H9 (cell line): ENCODE results near the gene C1orf21. TPM values are rescaled to one million over a fixed set of nuclear protein-coding genes. Genes with fewer than 3 reads are reported as not detected.

Source experiments
- DNase-seq: peaks from one replicate; pipeline ENCODE4 v3.0.0-alpha.2; 2017
- H2AFZ ChIP-seq: one replicate; pipeline ENCODE4 v1.6.1; 2013; ENCODE audit warnings: mild to moderate bottlenecking, low read length, control low read depth, moderate library complexity
- H2AK5ac ChIP-seq: 2 replicates; pipeline ENCODE4 v1.6.1; 2013; ENCODE audit warnings: low read length, control low read depth, mixed read lengths; ENCODE audit not compliant: insufficient read length
- H2BK120ac ChIP-seq: one replicate; pipeline ENCODE4 v1.6.1; 2013; ENCODE audit warnings: low read depth, mild to moderate bottlenecking, low read length, control low read depth, inconsistent platforms; ENCODE audit not compliant: poor library complexity, severe bottlenecking
- H2BK12ac ChIP-seq: 2 replicates; pipeline ENCODE4 v1.6.1; 2013; ENCODE audit warnings: low read length, control low read depth, mixed read lengths, low read depth; ENCODE audit not compliant: insufficient read length
- H2BK15ac ChIP-seq: 2 replicates; pipeline ENCODE4 v1.6.1; 2013; ENCODE audit warnings: low read depth, low read length, control low read depth
- H2BK20ac ChIP-seq: one replicate; pipeline ENCODE4 v1.6.1; 2013; ENCODE audit warnings: low read depth, mild to moderate bottlenecking, low read length, control low read depth, inconsistent platforms; ENCODE audit not compliant: poor library complexity, severe bottlenecking
- H2BK5ac ChIP-seq: 2 replicates; pipeline ENCODE4 v1.6.1; 2013; ENCODE audit warnings: low read length, control low read depth, mixed read lengths; ENCODE audit not compliant: insufficient read length
- H3K14ac ChIP-seq: 2 replicates; pipeline ENCODE4 v1.6.1; 2013; ENCODE audit warnings: low read length, control low read depth; ENCODE audit not compliant: insufficient read depth
- H3K18ac ChIP-seq: 2 replicates; pipeline ENCODE4 v1.6.1; 2013; ENCODE audit warnings: low read depth, mild to moderate bottlenecking, mixed read lengths, low read length, control low read depth; ENCODE audit not compliant: insufficient read length
- H3K23ac ChIP-seq: 2 replicates; pipeline ENCODE4 v1.6.1; 2013; ENCODE audit warnings: low read length, control low read depth, mixed read lengths, low read depth; ENCODE audit not compliant: insufficient read length
- H3K23me2 ChIP-seq: 2 replicates; pipeline ENCODE4 v1.6.1; 2013; ENCODE audit warnings: low read depth, mild to moderate bottlenecking, mixed read lengths, low read length, control low read depth; ENCODE audit not compliant: insufficient read length, poor library complexity, severe bottlenecking
- H3K27ac ChIP-seq: 2 replicates; pipeline ENCODE4 v1.5.1; 2013; ENCODE audit warnings: low read length, control low read depth, mixed read lengths, low read depth; ENCODE audit not compliant: insufficient read length
- H3K27me3 ChIP-seq: 2 replicates; pipeline ENCODE4 v1.6.1; 2013; ENCODE audit warnings: low read length, control low read depth, inconsistent platforms; ENCODE audit not compliant: insufficient read depth
- H3K4ac ChIP-seq: 2 replicates; pipeline ENCODE4 v1.6.1; 2013; ENCODE audit warnings: low read depth, mild to moderate bottlenecking, control low read depth, inconsistent platforms, low read length, moderate library complexity
- H3K4me1 ChIP-seq: 2 replicates; pipeline ENCODE4 v1.6.1; 2013; ENCODE audit warnings: low read length, control low read depth, inconsistent platforms; ENCODE audit not compliant: insufficient read depth
- H3K4me2 ChIP-seq: 2 replicates; pipeline ENCODE4 v1.6.1; 2013; ENCODE audit warnings: low read length, control low read depth, mixed read lengths; ENCODE audit not compliant: insufficient read length, insufficient read depth
- H3K56ac ChIP-seq: 2 replicates; pipeline ENCODE4 v1.6.1; 2013; ENCODE audit warnings: low read depth, mild to moderate bottlenecking, mixed read lengths, low read length, control low read depth; ENCODE audit not compliant: insufficient read length
- H3K79me1 ChIP-seq: 2 replicates; pipeline ENCODE4 v1.6.1; 2013; ENCODE audit warnings: low read depth, mild to moderate bottlenecking, moderate library complexity, low read length, control low read depth, inconsistent platforms; ENCODE audit not compliant: insufficient read depth, poor library complexity, severe bottlenecking
- H3K79me2 ChIP-seq: 2 replicates; pipeline ENCODE4 v1.6.1; 2013; ENCODE audit warnings: low read length, control low read depth, inconsistent platforms; ENCODE audit not compliant: insufficient read depth
- H3K9ac ChIP-seq: 2 replicates; pipeline ENCODE4 v1.6.1; 2013; ENCODE audit warnings: low read length, control low read depth, mixed read lengths; ENCODE audit not compliant: insufficient read length; ENCODE audit errors: extremely low read depth
- H3K9me3 ChIP-seq: one replicate; pipeline ENCODE4 v1.6.1; 2013; ENCODE audit warnings: low read depth, low read length, inconsistent platforms; ENCODE audit not compliant: control insufficient read depth
- H3T11ph ChIP-seq: one replicate; pipeline ENCODE4 v1.6.1; 2013; ENCODE audit warnings: mild to moderate bottlenecking, low read length, control low read depth, inconsistent platforms
- H4K20me1 ChIP-seq: one replicate; pipeline ENCODE4 v1.6.1; 2013; ENCODE audit not compliant: control insufficient read depth, insufficient read length, insufficient read depth
- H4K5ac ChIP-seq: 2 replicates; pipeline ENCODE4 v1.6.1; 2013; ENCODE audit warnings: low read depth, mild to moderate bottlenecking, mixed read lengths, low read length, control low read depth; ENCODE audit not compliant: insufficient read length
- H4K8ac ChIP-seq: replicated peaks from 2 replicates; pipeline ENCODE4 v1.6.1; 2013; ENCODE audit warnings: low read length, control low read depth, mixed read lengths, low read depth; ENCODE audit not compliant: insufficient read length
- H4K91ac ChIP-seq: 2 replicates; pipeline ENCODE4 v1.6.1; 2013; ENCODE audit warnings: low read depth, mild to moderate bottlenecking, moderate library complexity, mixed read lengths, low read length, control low read depth; ENCODE audit not compliant: insufficient read length
- H3K27ac Mint-ChIP-seq, 3 experiments: 2 replicates in 2 of 3; 3 replicates in 1 of 3; pipeline ENCODE4 v1.8.0; 2020 to 2021; ENCODE audit warnings: mixed read lengths in 3 of 3, mild to moderate bottlenecking in 1 of 3, moderate library complexity in 1 of 3
- H3K27me3 Mint-ChIP-seq: 2 replicates; pipeline ENCODE4 v1.8.0; 2021; ENCODE audit warnings: low read depth, mild to moderate bottlenecking, moderate library complexity, mixed read lengths
- H3K36me3 Mint-ChIP-seq, 3 experiments: 2 replicates in 2 of 3; 3 replicates in 1 of 3; pipeline ENCODE4 v1.8.0; 2020 to 2021; ENCODE audit warnings: low read depth in 3 of 3, mixed read lengths in 3 of 3; ENCODE audit not compliant: insufficient read depth in 1 of 3
- H3K4me1 Mint-ChIP-seq, 2 experiments: 2 replicates each; pipeline ENCODE4 v1.8.0; 2020; ENCODE audit warnings: mixed read lengths in 2 of 2
- H3K4me3 Mint-ChIP-seq, 2 experiments: 2 replicates in 1 of 2; 3 replicates in 1 of 2; pipeline ENCODE4 v1.8.0; 2020 to 2021; ENCODE audit warnings: mild to moderate bottlenecking in 2 of 2, mixed read lengths in 2 of 2, moderate library complexity in 1 of 2
- H3K9me3 Mint-ChIP-seq, 2 experiments: 2 replicates in 1 of 2; 3 replicates in 1 of 2; pipeline ENCODE4 v1.8.0; 2020; ENCODE audit warnings: mild to moderate bottlenecking in 2 of 2, mixed read lengths in 2 of 2, moderate library complexity in 1 of 2
- CTCF ChIP-seq: fragments of 200-600 bp; sonication (generic); conservative IDR thresholded peaks from 3 replicates; pipeline ENCODE4 v1.8.0; 2021; ENCODE audit warnings: antibody characterized with exemption, mild to moderate bottlenecking
- WGBS: extraction: QIAGEN DNeasy Blood & Tissue Kit; methylation state at CpG from one replicate; pipeline ENCODE4 v1.1.7; 2013; ENCODE audit warnings: missing lambda C conversion rate, low lambda C conversion rate, mixed read lengths; ENCODE audit not compliant: insufficient read length; ENCODE audit errors: extremely low coverage; 5-methylcytosine and 5-hydroxymethylcytosine counted together
- total RNA-seq: library from RNA; stranded (reverse); gene quantifications from 2 replicates; pipeline ENCODE4 v1.2.1, GENCODE V29; 2021

The C1orf21 gene
- total RNA-seq, 1 experiment from 2014 or later, result 36.0 TPM

DNA sequence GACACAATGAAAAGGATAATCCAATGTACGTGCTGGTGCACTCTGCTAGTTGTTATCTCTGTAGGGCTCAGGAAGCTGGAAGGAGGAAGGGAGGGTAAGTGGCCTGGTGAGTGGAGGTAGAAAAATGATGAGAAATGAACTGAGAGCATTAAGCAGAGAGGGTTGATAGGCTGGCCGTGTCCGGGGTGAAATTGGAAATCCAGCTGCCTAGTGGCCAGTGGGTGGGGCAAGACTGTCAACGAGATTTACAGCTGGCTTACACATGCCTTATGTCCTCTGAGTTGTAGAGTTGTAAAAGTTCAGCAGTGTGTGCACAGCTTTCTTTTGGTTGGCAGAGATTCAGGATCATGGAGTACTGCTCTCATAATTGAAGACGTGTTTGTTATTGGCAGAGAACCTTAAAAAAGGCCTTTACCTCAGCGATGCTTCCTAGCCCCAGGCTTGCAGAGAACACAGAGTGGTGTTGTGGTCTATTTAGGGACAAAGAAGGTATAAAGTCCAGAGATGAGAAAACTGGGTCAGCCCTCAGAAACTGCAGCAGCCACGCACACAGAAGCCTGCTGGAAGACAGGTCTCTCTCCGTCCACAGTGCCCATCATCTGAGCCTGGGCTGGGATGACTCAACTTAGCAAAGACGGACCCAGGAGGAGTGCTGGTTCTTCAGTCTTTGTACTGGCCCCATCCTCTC is 235.5 kb downstream of the C1orf21 start:
- no peak overlapping the region for H2BK15ac ChIP-seq
- no peak overlapping the region for H2BK20ac ChIP-seq
- no peak overlapping the region for H3K9ac ChIP-seq
- no peak overlapping the region for H3K14ac ChIP-seq
- no peak overlapping the region for H4K5ac ChIP-seq
- TF ChIP-seq CTCF, result no peak
- H3K27me3 Mint-ChIP-seq, result no peaks in the 10 kb centered on the region
- peaks cover 0 to 26% (median 0%) of the 10 kb centered on the region in 3 experiments; a peak in 3 of 7 replicates for H3K36me3 Mint-ChIP-seq
- no peak overlapping the region for H3K23ac ChIP-seq
- H2BK12ac ChIP-seq, result no peak overlapping the region
- H2AK5ac ChIP-seq, result no peak overlapping the region
- DNase-seq, result no peak
- H3K4me1 ChIP-seq, result no peaks in the 10 kb centered on the region
- no peak overlapping the region for H4K8ac ChIP-seq
- H3K9me3 Mint-ChIP-seq, result no peaks in the 10 kb centered on the region
- H4K91ac ChIP-seq, result no peak overlapping the region
- H3K4me1 Mint-ChIP-seq, result peaks cover 0 to 7% of the 10 kb centered on the region in 2 experiments; a peak in 3 of 4 replicates
- no peaks in the 10 kb centered on the region for H3K79me1 ChIP-seq
- no peaks in the 10 kb centered on the region for H3K27me3 ChIP-seq
- no peaks in the 10 kb centered on the region for H3K9me3 ChIP-seq
- H3K27ac Mint-ChIP-seq, result no peak overlapping the region; a peak in 1 of 7 replicates
- H3K4me3 Mint-ChIP-seq, result no peak overlapping the region
- no peak overlapping the region for H3K4ac ChIP-seq
- H3T11ph ChIP-seq, result no peak overlapping the region
- H3K23me2 ChIP-seq, result no peaks in the 10 kb centered on the region
- H2BK5ac ChIP-seq, result no peak overlapping the region
- H3K56ac ChIP-seq, result no peak overlapping the region
- H3K4me2 ChIP-seq, result no peak overlapping the region
- no peak overlapping the region for H2BK120ac ChIP-seq
- H3K27ac ChIP-seq, result no peak overlapping the region
- H3K79me2 ChIP-seq, result no peaks in the 10 kb centered on the region
- no CpG with 5 or more reads among the region's 9 CpGs for WGBS
- no peak overlapping the region for H3K18ac ChIP-seq
- no peak overlapping the region for H2AFZ ChIP-seq
- H4K20me1 ChIP-seq, result no peaks in the 10 kb centered on the region
